GM12873 (cell line): Measurements from ENCODE around the gene RBM26.

ENCODE experiments used
- CTCF ChIP-seq: IDR thresholded peaks from 2 replicates; pipeline ENCODE4 v1.5.1; 2012; ENCODE audit warnings: low read depth, mild to moderate bottlenecking, moderate library complexity, low read length, control low read depth; ENCODE audit not compliant: insufficient read depth; ENCODE audit errors: missing control alignments

RBM26 gene

GRCh38 chr13:79359064-79359463 lies 47.0 kb downstream of the RBM26 start:
- no peak for TF ChIP-seq CTCF

- TF ChIP-seq CTCF, result no peak
Observed at GRCh38 chr13:79354285-79354684, 51.8 kb downstream of the RBM26 start.

- TF ChIP-seq CTCF, result no peak
Observed at GRCh38 chr13:79353693-79354092, 52.4 kb downstream of the RBM26 start.

- no peak for TF ChIP-seq CTCF
Observed at GRCh38 chr13:79352107-79352506, 53.9 kb downstream of the RBM26 start.

- no peak for TF ChIP-seq CTCF
Observed at GRCh38 chr13:79349011-79349410, 57.0 kb downstream of the RBM26 start.

GRCh38 chr13:79346300-79346914 lies 59.6 kb downstream of the RBM26 start:
- no peak for TF ChIP-seq CTCF

GRCh38 chr13:79341202-79341601 lies 64.9 kb downstream of the RBM26 start:
- TF ChIP-seq CTCF, result no peak
